Lower lobe of right lung (tissue), 2 donors: ENCODE results near the gene FBXL13. TPM values are rescaled to one million over a fixed set of nuclear protein-coding genes. Genes with fewer than 3 reads are reported as not detected.

Experiments
- ATAC-seq, 2 donors: fragments of 200-7000 bp; cut with Tn5 transposase; one replicate each; pipeline ENCODE4 v1.9.1; 2020 to 2022; ENCODE audit warnings: mild to moderate bottlenecking in 2 of 2, moderate library complexity in 2 of 2
- DNase-seq: peaks from one replicate; pipeline ENCODE4 v3.0.0-alpha.2; 2020
- H3K27ac ChIP-seq: fragments of 200-600 bp; one replicate; pipeline ENCODE4 v1.8.0; 2022
- H3K27me3 ChIP-seq: fragments of 200-600 bp; one replicate; pipeline ENCODE4 v1.8.0; 2022; ENCODE audit warnings: low read depth
- H3K36me3 ChIP-seq: fragments of 200-600 bp; one replicate; pipeline ENCODE4 v1.8.0; 2022; ENCODE audit warnings: mild to moderate bottlenecking
- H3K4me1 ChIP-seq: fragments of 200-600 bp; one replicate; pipeline ENCODE4 v1.8.0; 2022
- H3K4me3 ChIP-seq: fragments of 200-600 bp; one replicate; pipeline ENCODE4 v1.8.0; 2022; ENCODE audit warnings: mild to moderate bottlenecking
- H3K9me3 ChIP-seq: fragments of 200-600 bp; one replicate; pipeline ENCODE4 v1.8.0; 2022
- CTCF ChIP-seq: fragments of 200-600 bp; IDR thresholded peaks from one replicate; pipeline ENCODE4 v1.8.0; 2022; ENCODE audit warnings: antibody characterized with exemption, mild to moderate bottlenecking
- intact Hi-C: fragments of 100-400 bp; cut with DNase I; formaldehyde crosslinking; loops from one replicate; pipeline ENCODE4 v1.11.0; 2022
- total RNA-seq: library from RNA; stranded (reverse); fragmentation: NEBNext Ultra II Directional; extraction: Animal tissue kit (Norgen Biotek cat#: 25700); gene quantifications from one replicate; pipeline ENCODE4 v1.2.1, GENCODE V29; 2021
- donor health status: DM: no; HTN: yes; CAD: no; lungs with severe emphysema.

FBXL13 gene
- total RNA-seq, 1 donor from 2014 or later: 3.4 TPM

GRCh38 chr7:102883098-102883860, 191.3 kb downstream of the FBXL13 start:
- intact Hi-C loops: no loop called here
- Histone ChIP-seq H3K27me3 (no peaks in the 10 kb centered on the region), H3K9me3 (no peaks in the 10 kb centered on the region), H3K4me1 (no peaks in the 10 kb centered on the region), H3K4me3 (no peak overlapping the region), H3K36me3 (no peaks in the 10 kb centered on the region), H3K27ac (no peak overlapping the region)
- no peak for DNase-seq
- ATAC-seq: no peak
- no peak for TF ChIP-seq CTCF

GRCh38 chr7:102875700-102876295, 198.8 kb downstream of the FBXL13 start:
- peak in 1 of 2 donors; percentile 34 for ATAC-seq
- TF ChIP-seq CTCF: no peak
- intact Hi-C loops: no loop called here

GRCh38 chr7:102874966-102875365, 199.6 kb downstream of the FBXL13 start:
- intact Hi-C loops: no loop called here
- ATAC-seq (no peak), DNase-seq (no peak)
- Histone ChIP-seq H3K27me3 (no peaks in the 10 kb centered on the region), H3K9me3 (no peaks in the 10 kb centered on the region), H3K4me3 (no peak overlapping the region), H3K27ac (no peak overlapping the region), H3K4me1 (no peaks in the 10 kb centered on the region), H3K36me3 (no peaks in the 10 kb centered on the region)
- no peak for TF ChIP-seq CTCF

More at GRCh38 chr7:102875700-102876295, 198.8 kb downstream of the FBXL13 start:
- no peaks in the 10 kb centered on the region for H3K36me3 ChIP-seq
- H3K9me3 ChIP-seq: no peaks in the 10 kb centered on the region
- H3K4me1 ChIP-seq: no peaks in the 10 kb centered on the region
- no peak for DNase-seq
- no peak overlapping the region for H3K27ac ChIP-seq
- H3K27me3 ChIP-seq: no peaks in the 10 kb centered on the region
- no peak overlapping the region for H3K4me3 ChIP-seq

DNA sequence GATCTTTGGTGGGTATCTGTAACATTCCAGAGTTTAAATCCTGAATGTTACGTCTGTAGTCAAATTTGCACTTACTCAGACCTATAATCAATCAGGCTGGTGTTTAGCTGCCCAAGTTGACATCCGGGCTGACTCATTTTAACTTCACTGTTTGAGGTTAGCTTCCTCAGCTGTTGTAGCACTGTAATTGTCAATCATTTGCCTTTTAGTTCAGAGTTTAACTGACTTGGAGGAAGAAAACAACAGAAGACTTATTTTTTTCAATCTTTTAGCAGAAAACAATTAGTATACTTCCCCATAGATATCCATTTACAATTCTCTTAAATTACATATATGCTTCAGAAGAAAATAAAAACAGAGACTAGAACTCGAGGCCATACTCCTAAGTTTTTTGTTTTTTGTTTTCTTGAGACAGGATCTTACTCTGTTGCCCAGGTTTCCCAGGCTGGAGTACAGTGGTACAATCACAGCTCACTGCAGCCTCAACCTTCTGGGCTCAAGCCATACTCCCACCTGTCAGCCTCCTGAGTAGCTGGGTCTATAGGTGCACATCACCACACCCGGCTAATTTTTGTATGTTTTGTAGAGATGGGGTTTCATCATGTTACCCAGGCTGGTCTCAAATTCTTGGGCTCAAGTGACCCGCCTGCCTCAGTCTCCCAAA, 200.3 kb downstream of the FBXL13 start:
- no peaks in the 10 kb centered on the region for H3K9me3 ChIP-seq
- no peak for TF ChIP-seq CTCF
- H3K27ac ChIP-seq: no peak overlapping the region
- no peak for DNase-seq
- no peaks in the 10 kb centered on the region for H3K27me3 ChIP-seq
- ATAC-seq: no peak
- H3K4me3 ChIP-seq: no peak overlapping the region
- H3K4me1 ChIP-seq: no peaks in the 10 kb centered on the region
- no peaks in the 10 kb centered on the region for H3K36me3 ChIP-seq
- intact Hi-C loops: no loop called here

DNA sequence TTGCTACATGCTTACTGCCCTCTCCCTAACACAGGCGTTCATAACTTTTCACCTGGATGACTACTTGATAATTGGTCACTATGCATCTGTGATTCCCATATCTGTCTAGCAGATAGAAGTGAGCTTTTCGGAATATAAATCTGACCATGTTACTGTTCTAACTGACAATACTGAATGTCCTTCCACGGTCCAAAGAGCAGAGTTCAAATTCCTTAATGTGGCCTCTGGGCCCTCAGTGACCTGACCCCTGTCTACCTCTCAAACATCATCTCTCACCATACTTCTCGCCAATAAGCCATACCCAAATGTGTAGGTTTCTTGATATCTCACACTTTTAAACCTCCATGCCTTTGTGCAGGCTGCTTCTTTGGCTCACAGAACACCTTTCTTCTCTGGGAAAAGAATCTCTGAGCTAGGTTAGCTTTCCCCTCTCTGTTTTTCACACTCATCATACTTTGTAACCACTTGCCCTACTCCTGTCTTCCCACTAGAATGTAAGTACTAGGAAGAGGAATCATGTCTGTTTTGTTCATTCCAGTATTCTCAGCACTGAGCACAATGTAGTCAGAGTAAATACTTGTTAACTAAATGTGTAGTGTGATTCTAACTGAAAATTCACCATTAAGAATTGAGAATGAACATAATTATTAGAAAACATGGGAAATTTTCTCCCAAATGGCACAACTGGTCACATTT, 201.0 kb downstream of the FBXL13 start:
- Histone ChIP-seq H3K4me1 (no peaks in the 10 kb centered on the region), H3K4me3 (no peak overlapping the region), H3K36me3 (no peaks in the 10 kb centered on the region), H3K27ac (no peak overlapping the region), H3K27me3 (no peaks in the 10 kb centered on the region), H3K9me3 (no peaks in the 10 kb centered on the region)
- ATAC-seq (no peak), DNase-seq (no peak)
- intact Hi-C loops: no loop called here
- no peak for TF ChIP-seq CTCF
